HCT116 (cell line): ENCODE data around the gene IMPACT. TPM values are rescaled to one million over a fixed set of nuclear protein-coding genes. Genes with fewer than 3 reads are reported as not detected.

ENCODE experiments used
- ATAC-seq: fragments of 200-7000 bp; cut with Tn5 transposase; 2 replicates; pipeline ENCODE4 v1.9.1; 2020; ENCODE audit warnings: mild to moderate bottlenecking, moderate library complexity
- BruUV-seq: library from RNA; stranded (reverse); fragments of 400-500 nt; replicated peaks from 2 replicates; lab custom pipeline; 2021; lab: Mats Ljungman, UMichigan
- CTCF ChIA-PET: fragments of 300-600 bp; sonication (Branson Sonifier 250); formaldehyde crosslinking; loops from one replicate; lab custom pipeline; 2021; ENCODE audit warnings: antibody characterized with exemption; lab: Charles Lee
- POLR2A ChIA-PET: fragments of 300-600, 350-600 bp; sonication (Branson Sonifier 250); formaldehyde crosslinking; loops from one replicate; lab custom pipeline; 2021; ENCODE audit warnings: antibody characterized with exemption; lab: Charles Lee
- RAD21 ChIA-PET, 2 experiments: fragments of 300-600 bp; sonication (Branson Sonifier 250); formaldehyde crosslinking; loops; one replicate each; lab custom pipeline; 2023; ENCODE audit warnings: low total read pairs in 2 of 2; ENCODE audit not compliant: uncharacterized antibody in 2 of 2, unreplicated experiment in 2 of 2, low non-redundant PET in 1 of 2; lab: Charles Lee
- DNase-seq: peaks from one replicate; pipeline ENCODE4 v3.0.0-alpha.2; 2010; ENCODE audit warnings: low read depth, low spot score
- H2AFZ ChIP-seq: fragments of 200-600 bp; shearing (Covaris generic), sonication (generic); 2 replicates; pipeline ENCODE4 v1.6.1; 2017; ENCODE audit warnings: low read depth, mixed run types, mixed read lengths, antibody characterized with exemption, low read length; ENCODE audit not compliant: poor library complexity, severe bottlenecking
- H3K27ac ChIP-seq: 2 replicates; pipeline ENCODE4 v1.5.1; 2012; ENCODE audit warnings: low read depth, low read length
- H3K27me3 ChIP-seq: fragments of 200-600 bp; sonication (generic); 2 replicates; pipeline ENCODE4 v1.6.1; 2016; ENCODE audit warnings: mixed run types, low read length, mixed read lengths; ENCODE audit not compliant: insufficient read depth
- H3K36me3 ChIP-seq, 2 experiments: fragments of 200-500 bp in 1 of 2; fragments of 200-600 bp in 1 of 2; sonication (Bioruptor generic) in 1 of 2; sonication (generic) in 1 of 2; 2 replicates each; pipeline versions ENCODE4 v1.5.1 to v1.6.1; 2014 to 2016; ENCODE audit warnings: low read length in 2 of 2, inconsistent platforms in 1 of 2, mixed read lengths in 1 of 2, mixed run types in 1 of 2; ENCODE audit not compliant: insufficient read depth in 2 of 2, control insufficient read depth in 1 of 2
- H3K4me1 ChIP-seq, 2 experiments: fragments of 200-600 bp in 1 of 2; sonication (generic) in 1 of 2; 2 replicates each; pipeline versions ENCODE4 v1.5.1 to v1.6.1; 2012 to 2017; ENCODE audit warnings: low read length in 2 of 2, inconsistent platforms in 1 of 2, mild to moderate bottlenecking in 1 of 2, mixed read lengths in 1 of 2, mixed run types in 1 of 2, moderate library complexity in 1 of 2; ENCODE audit not compliant: insufficient read depth in 2 of 2, control insufficient read depth in 1 of 2
- H3K4me2 ChIP-seq: fragments of 200-600 bp; sonication (generic); 2 replicates; pipeline ENCODE4 v1.6.1; 2017; ENCODE audit warnings: mixed run types, low read length, mixed read lengths
- H3K4me3 ChIP-seq, 2 experiments: fragments of 200-600 bp in 1 of 2; sonication (generic) in 1 of 2; replicated peaks in 1 of 2; 2 replicates each; pipeline ENCODE4 v1.5.1; 2011 to 2016; ENCODE audit warnings: low read length in 2 of 2, control low read depth in 1 of 2, low read depth in 1 of 2, mild to moderate bottlenecking in 1 of 2, mixed read lengths in 1 of 2, mixed run types in 1 of 2
- H3K79me2 ChIP-seq: fragments of 200-600 bp; sonication (generic); 2 replicates; pipeline ENCODE4 v1.6.1; 2017; ENCODE audit warnings: mild to moderate bottlenecking, mixed run types, low read length, moderate library complexity, mixed read lengths; ENCODE audit not compliant: insufficient read depth
- H3K9ac ChIP-seq: fragments of 200-600 bp; sonication (generic); 2 replicates; pipeline ENCODE4 v1.6.1; 2016; ENCODE audit warnings: low read length, mixed read lengths
- H3K9me2 ChIP-seq: fragments of 200-600 bp; sonication (generic), shearing (Covaris generic); 2 replicates; pipeline ENCODE4 v1.6.1; 2017; ENCODE audit warnings: mixed run types, mild to moderate bottlenecking, moderate library complexity; ENCODE audit not compliant: insufficient read depth
- H3K9me3 ChIP-seq, 2 experiments: fragments of 200-500 bp in 1 of 2; fragments of 200-600 bp in 1 of 2; sonication (Bioruptor generic) in 1 of 2; sonication (generic) in 1 of 2; 2 replicates each; pipeline ENCODE4 v1.6.1; 2014 to 2017; ENCODE audit warnings: low read length in 2 of 2, mixed read lengths in 2 of 2, inconsistent platforms in 1 of 2, low read depth in 1 of 2, mild to moderate bottlenecking in 1 of 2, mixed run types in 1 of 2, moderate library complexity in 1 of 2; ENCODE audit not compliant: control insufficient read depth in 1 of 2, insufficient read depth in 1 of 2
- H4K20me1 ChIP-seq: fragments of 200-600 bp; sonication (generic), shearing (Covaris generic); 2 replicates; pipeline ENCODE4 v1.6.1; 2017; ENCODE audit warnings: mixed run types, mild to moderate bottlenecking, moderate library complexity; ENCODE audit not compliant: insufficient read depth
- CBX3 ChIP-seq: IDR thresholded peaks from 2 replicates; pipeline ENCODE4 v1.6.1; 2012; ENCODE audit warnings: low read depth
- POLR2A ChIP-seq: IDR thresholded peaks from 2 replicates; pipeline ENCODE4 v1.7.0; 2011; ENCODE audit warnings: borderline replicate concordance; ENCODE audit not compliant: insufficient read depth, insufficient read length; ENCODE audit errors: extremely low read depth
- RAD21 ChIP-seq: IDR thresholded peaks from 2 replicates; pipeline ENCODE4 v1.6.1; 2012; ENCODE audit warnings: low read depth, mild to moderate bottlenecking
- REST ChIP-seq: IDR thresholded peaks from 2 replicates; pipeline ENCODE4 v1.6.1; 2012; ENCODE audit warnings: low read depth
- intact Hi-C: fragments of 100-400 bp; cut with micrococcal nuclease; formaldehyde crosslinking; loops from 2 replicates; pipeline ENCODE4 v1.10.0; 2022
- total RNA-seq: library from RNA; stranded (reverse); gene quantifications from one replicate; pipeline ENCODE4 v1.2.1, GENCODE V29; 2021; ENCODE audit not compliant: unreplicated experiment
- TF ChIP-seq, protein P1 (sequence below), 3 experiments: fragments of 200-600 bp in 1 of 3; sonication (generic) in 1 of 3; IDR thresholded peaks in 2 of 3; conservative IDR thresholded peaks in 1 of 3; 2 replicates each; pipeline ENCODE4 v1.5.1; 2012 to 2017; ENCODE audit warnings: low read depth in 2 of 3, low read length in 2 of 3, antibody characterized with exemption in 1 of 3, borderline replicate concordance in 1 of 3, control low read depth in 1 of 3, mild to moderate bottlenecking in 1 of 3, mixed read lengths in 1 of 3, mixed run types in 1 of 3, moderate library complexity in 1 of 3; ENCODE audit not compliant: insufficient read depth in 1 of 3

Gene IMPACT
- total RNA-seq, 1 experiment from 2014 or later: 46.4 TPM

GRCh38 chr18:24413148-24413547 lies 13.3 kb upstream of the IMPACT start:
- Histone ChIP-seq H3K9me2 (no peaks in the 10 kb centered on the region), H3K4me1 (no peaks in the 10 kb centered on the region), H2AFZ (no peak overlapping the region), H3K27ac (no peak overlapping the region), H3K27me3 (no peaks in the 10 kb centered on the region), H3K36me3 (no peaks in the 10 kb centered on the region), H3K79me2 (no peaks in the 10 kb centered on the region), H3K4me2 (no peak overlapping the region), H3K4me3 (no peak overlapping the region), H3K9me3 (no peaks in the 10 kb centered on the region), H4K20me1 (no peaks in the 10 kb centered on the region), H3K9ac (no peak overlapping the region)
- ChIA-PET RAD21 (no interaction called here), CTCF (interaction anchor here (0.7 to 1.8 kb wide), 5 partner anchors 16 to 237 kb away, joined by 3 to 11 read pairs (median 4); no protein-coding TSS in a partner anchor), POLR2A (no interaction called here)
- no peak for DNase-seq
- 0 out of 2 replicates have a peak, but pooled peaks have one; percentile 36 for ATAC-seq
- no TSS peak for BruUV-seq
- peak; percentile 55; the same call in 1 of the 2 replicates for TF ChIP-seq RAD21
- TF ChIP-seq POLR2A: no peak
- no peak for TF ChIP-seq CBX3
- no peak for TF ChIP-seq REST
- TF ChIP-seq, protein P1, sequence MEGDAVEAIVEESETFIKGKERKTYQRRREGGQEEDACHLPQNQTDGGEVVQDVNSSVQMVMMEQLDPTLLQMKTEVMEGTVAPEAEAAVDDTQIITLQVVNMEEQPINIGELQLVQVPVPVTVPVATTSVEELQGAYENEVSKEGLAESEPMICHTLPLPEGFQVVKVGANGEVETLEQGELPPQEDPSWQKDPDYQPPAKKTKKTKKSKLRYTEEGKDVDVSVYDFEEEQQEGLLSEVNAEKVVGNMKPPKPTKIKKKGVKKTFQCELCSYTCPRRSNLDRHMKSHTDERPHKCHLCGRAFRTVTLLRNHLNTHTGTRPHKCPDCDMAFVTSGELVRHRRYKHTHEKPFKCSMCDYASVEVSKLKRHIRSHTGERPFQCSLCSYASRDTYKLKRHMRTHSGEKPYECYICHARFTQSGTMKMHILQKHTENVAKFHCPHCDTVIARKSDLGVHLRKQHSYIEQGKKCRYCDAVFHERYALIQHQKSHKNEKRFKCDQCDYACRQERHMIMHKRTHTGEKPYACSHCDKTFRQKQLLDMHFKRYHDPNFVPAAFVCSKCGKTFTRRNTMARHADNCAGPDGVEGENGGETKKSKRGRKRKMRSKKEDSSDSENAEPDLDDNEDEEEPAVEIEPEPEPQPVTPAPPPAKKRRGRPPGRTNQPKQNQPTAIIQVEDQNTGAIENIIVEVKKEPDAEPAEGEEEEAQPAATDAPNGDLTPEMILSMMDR (IDR thresholded peaks at IDR 0.05 in 2 of 3, conservative IDR thresholded peaks at IDR 0.05 in 1 of 3; ENCODE audit: borderline replicate concordance in 1 of 3, insufficient read depth in 1 of 3, low read depth in 2 of 3, low read length in 2 of 3): peak; percentile 12 to 39 (median 18); a peak in 2 of 6 replicates
- intact Hi-C loops: no loop called here
